H9 (cell line): ENCODE data around the gene LRP1B. TPM values are rescaled to one million over a fixed set of nuclear protein-coding genes. Genes with fewer than 3 reads are reported as not detected.

ENCODE experiments used
- DNase-seq: peaks from one replicate; pipeline ENCODE4 v3.0.0-alpha.2; 2017
- H2AFZ ChIP-seq: one replicate; pipeline ENCODE4 v1.6.1; 2013; ENCODE audit warnings: mild to moderate bottlenecking, low read length, control low read depth, moderate library complexity
- H2AK5ac ChIP-seq: 2 replicates; pipeline ENCODE4 v1.6.1; 2013; ENCODE audit warnings: low read length, control low read depth, mixed read lengths; ENCODE audit not compliant: insufficient read length
- H2BK120ac ChIP-seq: one replicate; pipeline ENCODE4 v1.6.1; 2013; ENCODE audit warnings: low read depth, mild to moderate bottlenecking, low read length, control low read depth, inconsistent platforms; ENCODE audit not compliant: poor library complexity, severe bottlenecking
- H2BK12ac ChIP-seq: 2 replicates; pipeline ENCODE4 v1.6.1; 2013; ENCODE audit warnings: low read length, control low read depth, mixed read lengths, low read depth; ENCODE audit not compliant: insufficient read length
- H2BK15ac ChIP-seq: 2 replicates; pipeline ENCODE4 v1.6.1; 2013; ENCODE audit warnings: low read depth, low read length, control low read depth
- H2BK20ac ChIP-seq: one replicate; pipeline ENCODE4 v1.6.1; 2013; ENCODE audit warnings: low read depth, mild to moderate bottlenecking, low read length, control low read depth, inconsistent platforms; ENCODE audit not compliant: poor library complexity, severe bottlenecking
- H2BK5ac ChIP-seq: 2 replicates; pipeline ENCODE4 v1.6.1; 2013; ENCODE audit warnings: low read length, control low read depth, mixed read lengths; ENCODE audit not compliant: insufficient read length
- H3K14ac ChIP-seq: 2 replicates; pipeline ENCODE4 v1.6.1; 2013; ENCODE audit warnings: low read length, control low read depth; ENCODE audit not compliant: insufficient read depth
- H3K18ac ChIP-seq: 2 replicates; pipeline ENCODE4 v1.6.1; 2013; ENCODE audit warnings: low read depth, mild to moderate bottlenecking, mixed read lengths, low read length, control low read depth; ENCODE audit not compliant: insufficient read length
- H3K23ac ChIP-seq: 2 replicates; pipeline ENCODE4 v1.6.1; 2013; ENCODE audit warnings: low read length, control low read depth, mixed read lengths, low read depth; ENCODE audit not compliant: insufficient read length
- H3K23me2 ChIP-seq: 2 replicates; pipeline ENCODE4 v1.6.1; 2013; ENCODE audit warnings: low read depth, mild to moderate bottlenecking, mixed read lengths, low read length, control low read depth; ENCODE audit not compliant: insufficient read length, poor library complexity, severe bottlenecking
- H3K27ac ChIP-seq: 2 replicates; pipeline ENCODE4 v1.5.1; 2013; ENCODE audit warnings: low read length, control low read depth, mixed read lengths, low read depth; ENCODE audit not compliant: insufficient read length
- H3K27me3 ChIP-seq: 2 replicates; pipeline ENCODE4 v1.6.1; 2013; ENCODE audit warnings: low read length, control low read depth, inconsistent platforms; ENCODE audit not compliant: insufficient read depth
- H3K4ac ChIP-seq: 2 replicates; pipeline ENCODE4 v1.6.1; 2013; ENCODE audit warnings: low read depth, mild to moderate bottlenecking, control low read depth, inconsistent platforms, low read length, moderate library complexity
- H3K4me1 ChIP-seq: 2 replicates; pipeline ENCODE4 v1.6.1; 2013; ENCODE audit warnings: low read length, control low read depth, inconsistent platforms; ENCODE audit not compliant: insufficient read depth
- H3K4me2 ChIP-seq: 2 replicates; pipeline ENCODE4 v1.6.1; 2013; ENCODE audit warnings: low read length, control low read depth, mixed read lengths; ENCODE audit not compliant: insufficient read length, insufficient read depth
- H3K56ac ChIP-seq: 2 replicates; pipeline ENCODE4 v1.6.1; 2013; ENCODE audit warnings: low read depth, mild to moderate bottlenecking, mixed read lengths, low read length, control low read depth; ENCODE audit not compliant: insufficient read length
- H3K79me1 ChIP-seq: 2 replicates; pipeline ENCODE4 v1.6.1; 2013; ENCODE audit warnings: low read depth, mild to moderate bottlenecking, moderate library complexity, low read length, control low read depth, inconsistent platforms; ENCODE audit not compliant: insufficient read depth, poor library complexity, severe bottlenecking
- H3K79me2 ChIP-seq: 2 replicates; pipeline ENCODE4 v1.6.1; 2013; ENCODE audit warnings: low read length, control low read depth, inconsistent platforms; ENCODE audit not compliant: insufficient read depth
- H3K9ac ChIP-seq: 2 replicates; pipeline ENCODE4 v1.6.1; 2013; ENCODE audit warnings: low read length, control low read depth, mixed read lengths; ENCODE audit not compliant: insufficient read length; ENCODE audit errors: extremely low read depth
- H3K9me3 ChIP-seq: one replicate; pipeline ENCODE4 v1.6.1; 2013; ENCODE audit warnings: low read depth, low read length, inconsistent platforms; ENCODE audit not compliant: control insufficient read depth
- H3T11ph ChIP-seq: one replicate; pipeline ENCODE4 v1.6.1; 2013; ENCODE audit warnings: mild to moderate bottlenecking, low read length, control low read depth, inconsistent platforms
- H4K20me1 ChIP-seq: one replicate; pipeline ENCODE4 v1.6.1; 2013; ENCODE audit not compliant: control insufficient read depth, insufficient read length, insufficient read depth
- H4K5ac ChIP-seq: 2 replicates; pipeline ENCODE4 v1.6.1; 2013; ENCODE audit warnings: low read depth, mild to moderate bottlenecking, mixed read lengths, low read length, control low read depth; ENCODE audit not compliant: insufficient read length
- H4K8ac ChIP-seq: replicated peaks from 2 replicates; pipeline ENCODE4 v1.6.1; 2013; ENCODE audit warnings: low read length, control low read depth, mixed read lengths, low read depth; ENCODE audit not compliant: insufficient read length
- H4K91ac ChIP-seq: 2 replicates; pipeline ENCODE4 v1.6.1; 2013; ENCODE audit warnings: low read depth, mild to moderate bottlenecking, moderate library complexity, mixed read lengths, low read length, control low read depth; ENCODE audit not compliant: insufficient read length
- H3K27ac Mint-ChIP-seq, 3 experiments: 2 replicates in 2 of 3; 3 replicates in 1 of 3; pipeline ENCODE4 v1.8.0; 2020 to 2021; ENCODE audit warnings: mixed read lengths in 3 of 3, mild to moderate bottlenecking in 1 of 3, moderate library complexity in 1 of 3
- H3K27me3 Mint-ChIP-seq: 2 replicates; pipeline ENCODE4 v1.8.0; 2021; ENCODE audit warnings: low read depth, mild to moderate bottlenecking, moderate library complexity, mixed read lengths
- H3K36me3 Mint-ChIP-seq, 3 experiments: 2 replicates in 2 of 3; 3 replicates in 1 of 3; pipeline ENCODE4 v1.8.0; 2020 to 2021; ENCODE audit warnings: low read depth in 3 of 3, mixed read lengths in 3 of 3; ENCODE audit not compliant: insufficient read depth in 1 of 3
- H3K4me1 Mint-ChIP-seq, 2 experiments: 2 replicates each; pipeline ENCODE4 v1.8.0; 2020; ENCODE audit warnings: mixed read lengths in 2 of 2
- H3K4me3 Mint-ChIP-seq, 2 experiments: 2 replicates in 1 of 2; 3 replicates in 1 of 2; pipeline ENCODE4 v1.8.0; 2020 to 2021; ENCODE audit warnings: mild to moderate bottlenecking in 2 of 2, mixed read lengths in 2 of 2, moderate library complexity in 1 of 2
- H3K9me3 Mint-ChIP-seq, 2 experiments: 2 replicates in 1 of 2; 3 replicates in 1 of 2; pipeline ENCODE4 v1.8.0; 2020; ENCODE audit warnings: mild to moderate bottlenecking in 2 of 2, mixed read lengths in 2 of 2, moderate library complexity in 1 of 2
- WGBS: extraction: QIAGEN DNeasy Blood & Tissue Kit; methylation state at CpG from one replicate; pipeline ENCODE4 v1.1.7; 2013; ENCODE audit warnings: missing lambda C conversion rate, low lambda C conversion rate, mixed read lengths; ENCODE audit not compliant: insufficient read length; ENCODE audit errors: extremely low coverage; 5-methylcytosine and 5-hydroxymethylcytosine counted together
- total RNA-seq: library from RNA; stranded (reverse); gene quantifications from 2 replicates; pipeline ENCODE4 v1.2.1, GENCODE V29; 2021
- TF ChIP-seq, protein P1 (sequence below): fragments of 200-600 bp; sonication (generic); conservative IDR thresholded peaks from 3 replicates; pipeline ENCODE4 v1.8.0; 2021; ENCODE audit warnings: antibody characterized with exemption, mild to moderate bottlenecking

Gene LRP1B
- total RNA-seq, 1 experiment from 2014 or later, result not detected

DNA sequence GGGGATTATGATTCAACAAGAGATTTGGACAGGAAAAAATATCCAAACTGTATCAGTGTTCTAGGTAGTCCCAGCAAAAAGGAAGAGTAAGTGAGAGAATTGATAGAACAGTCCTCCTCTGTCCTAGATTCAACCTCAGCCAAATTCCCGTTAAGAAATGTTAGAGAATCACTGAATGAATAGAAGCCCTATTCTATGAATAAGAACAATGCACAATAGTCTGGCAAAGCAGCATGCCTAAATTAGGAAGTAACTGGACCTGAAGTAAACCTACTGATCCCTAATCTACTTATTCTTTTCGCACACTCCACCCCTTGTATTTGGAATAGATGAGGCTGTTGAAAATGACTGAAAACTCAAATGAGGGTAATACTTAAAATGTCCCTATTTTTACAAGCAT is 1665.5 kb downstream of the LRP1B start:
- H3K79me2 ChIP-seq, result no peaks in the 10 kb centered on the region
- H2AK5ac ChIP-seq, result no peak overlapping the region
- no peaks in the 10 kb centered on the region for H3K23me2 ChIP-seq
- no peak overlapping the region for H3K4ac ChIP-seq
- H4K20me1 ChIP-seq, result no peaks in the 10 kb centered on the region
- H2AFZ ChIP-seq, result no peak overlapping the region
- H3K9ac ChIP-seq, result no peak overlapping the region
- no peak overlapping the region for H3K27ac Mint-ChIP-seq
- no peak for DNase-seq
- H3K23ac ChIP-seq, result no peak overlapping the region
- H3K27me3 Mint-ChIP-seq, result no peaks in the 10 kb centered on the region
- H3K4me2 ChIP-seq, result no peak overlapping the region
- no peaks in the 10 kb centered on the region for H3K9me3 ChIP-seq
- no peaks in the 10 kb centered on the region for H3K79me1 ChIP-seq
- no peak overlapping the region for H2BK120ac ChIP-seq
- TF ChIP-seq, protein P1, sequence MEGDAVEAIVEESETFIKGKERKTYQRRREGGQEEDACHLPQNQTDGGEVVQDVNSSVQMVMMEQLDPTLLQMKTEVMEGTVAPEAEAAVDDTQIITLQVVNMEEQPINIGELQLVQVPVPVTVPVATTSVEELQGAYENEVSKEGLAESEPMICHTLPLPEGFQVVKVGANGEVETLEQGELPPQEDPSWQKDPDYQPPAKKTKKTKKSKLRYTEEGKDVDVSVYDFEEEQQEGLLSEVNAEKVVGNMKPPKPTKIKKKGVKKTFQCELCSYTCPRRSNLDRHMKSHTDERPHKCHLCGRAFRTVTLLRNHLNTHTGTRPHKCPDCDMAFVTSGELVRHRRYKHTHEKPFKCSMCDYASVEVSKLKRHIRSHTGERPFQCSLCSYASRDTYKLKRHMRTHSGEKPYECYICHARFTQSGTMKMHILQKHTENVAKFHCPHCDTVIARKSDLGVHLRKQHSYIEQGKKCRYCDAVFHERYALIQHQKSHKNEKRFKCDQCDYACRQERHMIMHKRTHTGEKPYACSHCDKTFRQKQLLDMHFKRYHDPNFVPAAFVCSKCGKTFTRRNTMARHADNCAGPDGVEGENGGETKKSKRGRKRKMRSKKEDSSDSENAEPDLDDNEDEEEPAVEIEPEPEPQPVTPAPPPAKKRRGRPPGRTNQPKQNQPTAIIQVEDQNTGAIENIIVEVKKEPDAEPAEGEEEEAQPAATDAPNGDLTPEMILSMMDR, result no peak
- H3K14ac ChIP-seq, result no peak overlapping the region
- H4K91ac ChIP-seq, result no peak overlapping the region
- WGBS, result no CpG with 5 or more reads among the region's 2 CpGs
- no peak overlapping the region for H2BK20ac ChIP-seq
- H2BK12ac ChIP-seq, result no peak overlapping the region
- H3K4me1 ChIP-seq, result no peaks in the 10 kb centered on the region
- H3K27me3 ChIP-seq, result no peaks in the 10 kb centered on the region
- H3K27ac ChIP-seq, result no peak overlapping the region
- no peak overlapping the region for H2BK15ac ChIP-seq
- H2BK5ac ChIP-seq, result no peak overlapping the region
- H3K18ac ChIP-seq, result no peak overlapping the region
- H3K9me3 Mint-ChIP-seq, result no peaks in the 10 kb centered on the region
- no peaks in the 10 kb centered on the region; a peak in 1 of 7 replicates for H3K36me3 Mint-ChIP-seq
- no peak overlapping the region for H4K5ac ChIP-seq
- H3K4me3 Mint-ChIP-seq, result no peak overlapping the region
- no peak overlapping the region for H4K8ac ChIP-seq
- peaks cover 4 to 9% of the 10 kb centered on the region in 2 experiments; a peak in 2 of 4 replicates for H3K4me1 Mint-ChIP-seq
- no peak overlapping the region for H3T11ph ChIP-seq
- H3K56ac ChIP-seq, result no peak overlapping the region
